ENCODE data around the gene BCL2.
"Not testable (repeated sequence)": the region's sequence is repeated elsewhere in the genome, so short reads cannot be mapped to it uniquely, and the experiment has no call there.

Gene BCL2

DNA sequence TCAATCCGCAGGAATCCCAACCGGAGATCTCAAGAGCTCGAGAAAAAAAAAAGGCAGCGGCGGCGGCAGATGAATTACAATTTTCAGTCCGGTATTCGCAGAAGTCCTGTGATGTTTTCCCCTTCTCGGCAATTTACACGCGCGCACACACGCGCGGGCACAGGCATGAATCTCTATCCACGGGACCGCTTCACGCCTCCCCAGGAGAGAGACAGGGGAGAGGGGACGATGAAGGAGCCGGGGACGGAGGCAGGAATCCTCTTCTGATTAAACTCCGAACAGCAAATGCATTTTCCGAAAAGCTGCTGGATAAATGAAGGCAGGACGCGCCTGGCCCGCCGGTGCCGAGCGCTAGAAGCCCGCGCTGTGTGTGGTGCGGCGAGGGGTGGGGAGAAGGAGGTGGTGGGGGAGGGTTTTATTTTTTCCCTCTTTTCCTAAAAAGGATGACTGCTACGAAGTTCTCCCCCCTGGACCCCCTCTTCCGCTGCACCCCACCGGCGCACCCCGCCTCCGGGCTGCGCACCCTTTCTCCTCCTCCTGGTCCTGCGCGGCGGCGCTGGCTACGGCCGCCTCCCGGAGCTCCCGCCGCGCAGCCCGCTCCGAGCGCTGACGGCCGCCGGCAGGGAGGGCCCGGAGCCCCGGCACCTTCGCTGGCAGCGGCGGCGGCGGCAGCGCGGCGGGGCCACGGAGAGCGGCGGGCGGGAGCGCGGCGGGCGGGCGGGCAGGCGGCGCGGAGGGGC lies at the start of gene BCL2:
Gene BCL2 (minus strand): TSS at position 387 of the 740 bp plus-strand sequence.
- no peak for FAIRE-seq

- no peak for FAIRE-seq
Observed at GRCh38 chr18:63368611-63369010, 49.0 kb upstream of the BCL2 start.

- FAIRE-seq = peak; percentile 95
Observed at GRCh38 chr18:63367053-63367953, 47.7 kb upstream of the BCL2 start, which contains the start of gene KDSR. KDSR (minus strand) TSS chr18:63367206; CDS start chr18:63367118, 88 bp downstream.

DNA sequence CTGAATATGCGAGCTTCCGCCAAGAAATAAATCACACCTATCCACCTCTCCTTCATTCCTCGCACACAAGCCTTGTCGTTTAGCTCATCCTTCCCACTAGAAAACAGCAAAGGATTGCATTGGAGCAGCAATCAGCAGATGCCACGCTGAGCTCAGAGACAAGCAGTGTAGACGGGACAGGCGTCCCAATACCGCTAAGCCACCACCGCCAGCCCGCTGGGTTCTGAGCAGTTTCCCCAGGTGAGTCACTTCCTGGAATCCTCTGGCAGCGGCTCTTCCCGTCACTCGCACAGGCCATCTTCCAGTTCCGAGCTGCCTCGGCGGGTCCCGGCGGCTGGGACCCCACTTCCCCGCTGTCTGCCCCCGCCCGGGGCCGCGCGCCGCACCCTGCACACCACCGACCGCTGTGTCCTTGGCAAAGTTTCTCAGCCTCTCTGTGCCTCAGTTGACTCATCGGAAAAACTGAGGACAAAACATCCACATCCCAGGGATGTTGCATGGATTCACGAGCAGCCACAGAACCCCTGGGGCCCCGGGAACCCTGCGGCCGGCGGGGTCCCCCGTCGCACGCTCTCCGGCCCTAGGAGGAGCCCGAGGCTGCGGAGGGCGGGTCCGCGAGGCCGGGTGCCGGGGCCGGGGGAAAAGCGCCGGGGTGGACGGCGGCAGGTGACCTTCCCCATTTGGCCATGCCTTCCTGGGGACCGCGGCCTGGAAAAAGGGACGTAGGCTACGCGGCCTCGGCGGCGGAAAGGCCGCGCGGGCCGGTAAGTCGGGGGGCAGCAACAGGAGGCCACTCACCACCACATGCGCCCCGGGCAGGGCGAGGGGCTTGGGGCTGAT lies 46.9 kb upstream of the BCL2 start:
- no peak for FAIRE-seq

DNA sequence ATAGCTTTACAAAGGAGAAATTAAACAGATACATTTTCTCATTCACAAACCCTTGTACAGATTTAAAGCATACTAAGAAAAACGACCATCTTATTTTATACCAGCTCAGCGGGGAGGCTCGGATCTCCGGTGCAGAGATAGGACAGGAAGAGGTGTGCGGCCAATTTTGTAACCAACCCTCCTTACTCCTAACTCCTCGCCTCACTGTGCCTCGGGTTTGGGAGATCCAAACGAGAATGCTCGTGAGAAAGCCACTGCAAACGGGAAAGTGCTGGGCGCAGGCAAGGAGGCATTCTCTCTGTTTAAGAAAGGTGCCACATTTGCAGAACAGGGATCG lies 46.3 kb upstream of the BCL2 start:
- FAIRE-seq = no peak

- FAIRE-seq = no peak
Observed at GRCh38 chr18:63363951-63364350, 44.4 kb upstream of the BCL2 start.

DNA sequence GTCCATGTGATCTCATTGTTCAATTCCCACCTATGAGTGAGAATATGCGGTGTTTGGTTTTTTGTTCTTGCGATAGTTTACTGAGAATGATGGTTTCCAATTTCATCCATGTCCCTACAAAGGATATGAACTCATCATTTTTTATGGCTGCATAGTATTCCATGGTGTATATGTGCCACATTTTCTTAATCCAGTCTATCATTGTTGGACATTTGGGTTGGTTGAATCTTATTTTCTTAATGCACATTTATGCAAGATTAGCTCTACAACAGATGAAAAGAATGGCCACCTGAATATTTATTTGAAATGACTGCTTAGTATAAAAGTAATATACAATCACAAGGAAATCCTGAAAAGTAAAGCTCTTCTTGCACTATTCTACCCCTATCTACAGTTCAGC lies 43.9 kb upstream of the BCL2 start:
- not testable (repeated sequence) for FAIRE-seq

DNA sequence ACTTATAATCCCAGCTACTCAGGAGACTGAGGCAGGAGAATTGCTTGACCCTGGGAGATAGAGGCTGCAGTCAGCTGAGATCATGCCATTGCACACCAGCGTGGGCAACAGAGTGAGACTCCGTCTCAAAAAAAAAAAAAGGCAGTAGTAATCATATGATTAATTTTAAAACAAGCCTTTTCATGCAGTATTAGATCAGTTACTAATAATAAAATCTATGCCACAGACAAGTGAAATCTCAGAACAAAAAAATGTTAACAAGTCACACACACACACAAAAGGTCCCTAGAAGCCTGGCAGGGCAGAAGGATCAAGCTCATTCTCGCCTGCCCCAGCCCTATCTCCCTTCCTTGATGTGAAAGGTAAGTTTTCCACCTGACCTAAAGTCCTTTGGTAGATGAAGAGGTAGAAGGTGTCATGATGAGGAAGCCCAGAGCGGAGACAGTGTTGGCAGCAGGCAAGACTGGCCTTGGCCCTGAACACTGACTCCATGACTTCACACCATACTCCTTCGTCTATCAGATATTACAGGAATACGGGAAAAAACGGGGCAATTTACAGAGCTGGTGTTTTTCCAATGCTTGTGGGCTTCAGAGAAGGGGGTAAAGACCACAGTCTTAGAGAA lies 36.8 kb upstream of the BCL2 start:
- FAIRE-seq = no peak

- FAIRE-seq = no peak
Observed at GRCh38 chr18:63350230-63350629, 30.7 kb upstream of the BCL2 start.

DNA sequence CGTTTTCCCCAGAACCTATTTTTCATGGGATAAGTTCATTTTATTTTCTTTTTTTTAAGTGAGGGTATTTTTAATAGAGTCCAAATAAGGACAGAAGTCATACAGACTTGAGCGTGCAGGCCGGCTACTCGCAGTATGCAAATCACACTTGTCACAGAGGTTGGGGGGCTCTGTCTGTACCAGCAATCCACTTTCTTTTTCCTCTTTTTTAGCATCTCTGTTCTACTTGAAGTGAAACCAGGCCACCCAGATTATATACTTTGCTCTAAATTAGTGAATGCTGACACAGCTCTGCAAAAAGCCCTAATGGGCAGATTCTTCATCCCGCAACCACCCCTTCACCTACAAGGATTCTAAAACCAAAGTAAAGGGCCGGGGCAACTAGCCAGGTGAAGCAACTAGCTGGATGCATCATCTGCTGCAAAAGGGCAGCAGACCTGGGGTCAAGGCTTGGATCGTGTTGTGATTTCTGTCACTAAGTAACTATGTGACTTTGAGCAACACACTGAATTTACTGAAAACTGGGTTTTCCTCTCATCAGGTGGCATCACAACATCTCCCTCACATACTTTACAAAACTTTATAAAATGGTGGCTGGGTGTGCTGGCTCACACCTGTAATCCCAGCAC lies 29.1 kb upstream of the BCL2 start:
- no peak for FAIRE-seq

- no peak for FAIRE-seq
Observed at GRCh38 chr18:63346480-63347183, 27.1 kb upstream of the BCL2 start.

DNA sequence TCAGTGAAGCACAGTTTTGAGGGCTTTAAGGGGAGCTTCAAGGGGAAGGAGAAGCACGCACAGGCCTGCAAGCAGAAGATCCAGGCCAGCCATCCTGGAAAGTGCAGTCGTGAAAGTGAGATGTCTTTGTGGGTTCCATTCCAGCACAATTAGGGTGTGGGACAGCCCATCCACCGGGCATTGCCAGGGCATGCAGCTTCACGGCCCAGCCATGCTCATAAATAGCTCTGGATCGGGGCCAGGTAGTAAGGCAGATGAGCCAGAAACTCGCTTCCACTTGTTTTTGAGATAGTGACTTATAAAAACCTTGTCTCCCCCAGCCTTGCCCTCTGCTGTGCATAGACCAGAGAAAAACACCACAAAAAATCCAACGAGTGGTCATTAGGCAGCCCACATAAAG lies 26.5 kb upstream of the BCL2 start:
- FAIRE-seq = no peak

DNA sequence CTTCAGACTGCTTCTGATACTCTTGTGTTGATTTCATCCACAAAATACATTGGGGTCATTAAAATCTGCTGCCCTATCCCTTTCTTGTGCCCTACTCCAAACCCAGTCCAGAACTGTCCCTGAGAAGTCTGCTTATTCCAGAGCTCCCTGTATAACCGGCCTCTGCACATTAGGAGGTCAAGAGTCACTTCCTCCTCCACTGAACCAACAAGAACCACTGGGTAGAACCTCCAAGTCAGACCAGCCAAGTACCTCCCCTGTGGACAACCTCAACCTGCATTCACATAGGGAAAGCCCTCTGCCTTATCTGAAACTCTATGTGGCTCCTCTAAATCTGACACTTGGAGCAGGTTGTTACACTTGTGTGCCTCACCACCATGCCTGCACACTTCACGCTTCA lies 25.3 kb upstream of the BCL2 start:
- no peak for FAIRE-seq

GRCh38 chr18:63344263-63344662 lies 24.7 kb upstream of the BCL2 start:
- no peak for FAIRE-seq

DNA sequence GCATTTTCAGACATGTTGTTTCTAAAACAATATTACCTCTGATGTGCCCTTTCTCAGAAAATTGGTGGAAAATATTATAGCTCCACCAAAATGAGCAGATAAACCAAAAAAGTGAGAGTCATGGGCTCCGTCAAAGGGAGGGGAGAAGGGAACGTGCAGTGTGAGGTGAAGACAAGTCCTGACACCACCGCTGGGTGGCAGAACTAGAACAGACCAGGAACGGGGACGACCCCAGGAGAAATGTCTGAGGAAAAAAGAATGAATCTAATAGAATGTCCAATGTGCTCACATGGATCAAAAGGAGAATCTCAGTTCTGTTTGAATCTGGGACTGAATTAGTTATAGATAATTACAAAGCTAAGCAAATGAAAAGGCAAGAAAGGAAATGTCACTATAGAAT lies 22.6 kb upstream of the BCL2 start:
- FAIRE-seq = no peak

GRCh38 chr18:63339920-63340484 lies 20.4 kb upstream of the BCL2 start:
- no peak for FAIRE-seq

GRCh38 chr18:63336366-63337099 lies 17.0 kb upstream of the BCL2 start:
- peak; percentile 79 for FAIRE-seq

- FAIRE-seq = no peak
Observed at GRCh38 chr18:63331105-63331504, 11.5 kb upstream of the BCL2 start.

DNA sequence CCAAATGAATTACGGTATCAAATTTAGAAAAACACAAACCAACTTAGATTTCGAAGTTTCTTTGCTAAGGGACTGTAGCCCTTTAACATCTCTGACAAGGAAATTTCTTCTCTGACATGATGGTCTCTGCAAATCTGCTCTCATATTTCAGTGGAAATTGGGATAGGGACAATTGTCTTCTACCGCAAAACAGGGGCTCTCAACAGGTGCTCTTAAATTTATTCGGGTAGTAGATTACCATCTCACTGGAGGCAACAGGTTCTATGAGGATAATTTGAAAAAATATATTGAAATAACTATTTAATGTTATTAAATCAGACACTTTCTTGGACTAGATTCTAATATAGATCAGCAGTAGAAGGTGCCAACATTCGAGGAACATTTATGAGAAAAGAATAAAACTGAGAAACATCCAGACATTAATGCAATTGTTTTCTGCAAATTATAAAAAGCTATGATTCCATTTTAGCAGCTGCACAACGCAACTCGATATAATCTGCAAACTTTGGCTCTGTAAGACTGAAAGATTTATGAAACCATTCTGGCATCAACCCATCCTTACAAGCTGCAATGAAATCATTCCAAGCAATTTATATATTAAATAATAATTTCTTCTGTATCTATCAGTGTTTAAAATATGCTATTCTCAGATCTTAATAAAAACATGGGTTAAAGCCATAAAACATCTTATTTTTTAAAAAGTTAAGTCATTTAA lies 10.0 kb upstream of the BCL2 start:
- FAIRE-seq = no peak

GRCh38 chr18:63326011-63326410 lies 6.4 kb upstream of the BCL2 start:
- FAIRE-seq = no peak
